Panc1 (cell line): ENCODE results near the gene TTLL4.

Source experiments
- POLR2AphosphoS5 ChIP-seq: IDR thresholded peaks from 2 replicates; pipeline ENCODE4 v1.6.1; 2012; ENCODE audit warnings: mild to moderate bottlenecking, low read depth, low read length, moderate library complexity
- TF ChIP-seq, protein P1 (sequence below), 2 experiments: IDR thresholded peaks; 2 replicates each; pipeline ENCODE4 v1.6.1; 2011 to 2012; ENCODE audit warnings: low read depth in 2 of 2, control low read depth in 1 of 2, low read length in 1 of 2, mild to moderate bottlenecking in 1 of 2, moderate library complexity in 1 of 2; ENCODE audit not compliant: insufficient read depth in 1 of 2

DNA sequence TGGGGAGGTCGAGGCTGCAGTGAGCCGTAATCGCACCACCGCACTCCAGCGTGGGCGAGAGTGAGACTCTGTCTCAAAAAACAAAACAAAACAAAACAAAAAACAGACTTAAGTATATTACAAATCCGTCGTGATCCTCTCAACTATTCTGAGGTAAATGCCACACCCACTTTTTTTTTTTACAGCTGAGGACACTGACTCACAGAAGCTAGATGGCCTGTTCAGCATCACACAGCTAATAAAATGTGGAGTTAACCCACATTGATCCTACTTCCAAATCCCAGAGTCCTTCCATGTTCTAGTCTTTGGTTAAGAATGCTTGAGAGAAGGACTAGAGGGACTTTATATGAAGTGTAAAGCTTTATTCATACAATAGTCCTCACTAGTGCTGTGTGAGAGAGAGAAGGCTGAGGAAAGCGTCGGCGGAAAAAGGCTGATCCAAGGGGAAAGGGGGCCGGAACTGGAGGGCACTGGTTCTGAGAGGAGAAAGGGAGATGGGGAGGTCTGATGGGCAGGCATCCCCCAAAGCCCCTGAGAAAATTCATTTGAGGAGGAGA, 39.5 kb upstream of the TTLL4 start:
- TF ChIP-seq, protein P1, sequence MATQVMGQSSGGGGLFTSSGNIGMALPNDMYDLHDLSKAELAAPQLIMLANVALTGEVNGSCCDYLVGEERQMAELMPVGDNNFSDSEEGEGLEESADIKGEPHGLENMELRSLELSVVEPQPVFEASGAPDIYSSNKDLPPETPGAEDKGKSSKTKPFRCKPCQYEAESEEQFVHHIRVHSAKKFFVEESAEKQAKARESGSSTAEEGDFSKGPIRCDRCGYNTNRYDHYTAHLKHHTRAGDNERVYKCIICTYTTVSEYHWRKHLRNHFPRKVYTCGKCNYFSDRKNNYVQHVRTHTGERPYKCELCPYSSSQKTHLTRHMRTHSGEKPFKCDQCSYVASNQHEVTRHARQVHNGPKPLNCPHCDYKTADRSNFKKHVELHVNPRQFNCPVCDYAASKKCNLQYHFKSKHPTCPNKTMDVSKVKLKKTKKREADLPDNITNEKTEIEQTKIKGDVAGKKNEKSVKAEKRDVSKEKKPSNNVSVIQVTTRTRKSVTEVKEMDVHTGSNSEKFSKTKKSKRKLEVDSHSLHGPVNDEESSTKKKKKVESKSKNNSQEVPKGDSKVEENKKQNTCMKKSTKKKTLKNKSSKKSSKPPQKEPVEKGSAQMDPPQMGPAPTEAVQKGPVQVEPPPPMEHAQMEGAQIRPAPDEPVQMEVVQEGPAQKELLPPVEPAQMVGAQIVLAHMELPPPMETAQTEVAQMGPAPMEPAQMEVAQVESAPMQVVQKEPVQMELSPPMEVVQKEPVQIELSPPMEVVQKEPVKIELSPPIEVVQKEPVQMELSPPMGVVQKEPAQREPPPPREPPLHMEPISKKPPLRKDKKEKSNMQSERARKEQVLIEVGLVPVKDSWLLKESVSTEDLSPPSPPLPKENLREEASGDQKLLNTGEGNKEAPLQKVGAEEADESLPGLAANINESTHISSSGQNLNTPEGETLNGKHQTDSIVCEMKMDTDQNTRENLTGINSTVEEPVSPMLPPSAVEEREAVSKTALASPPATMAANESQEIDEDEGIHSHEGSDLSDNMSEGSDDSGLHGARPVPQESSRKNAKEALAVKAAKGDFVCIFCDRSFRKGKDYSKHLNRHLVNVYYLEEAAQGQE (IDR thresholded peaks at IDR 0.05; ENCODE audit: insufficient read depth in 1 of 2, low read depth in 2 of 2, low read length in 1 of 2), result no peak
- TF ChIP-seq POLR2AphosphoS5, result no peak
